Karpas-422 (cell line): ENCODE results near the gene PFN3. TPM values are rescaled to one million over a fixed set of nuclear protein-coding genes. Genes with fewer than 3 reads are reported as not detected.

ENCODE experiments used
- DNase-seq: peaks from one replicate; pipeline ENCODE4 v3.0.0-alpha.2; 2015
- H2AFZ ChIP-seq: fragments of 200-600 bp; sonication (generic); 2 replicates; pipeline ENCODE4 v1.6.1; 2014; ENCODE audit warnings: antibody characterized with exemption, low read length, mixed read lengths
- H3K27ac ChIP-seq: fragments of 200-600 bp; sonication (generic); 2 replicates; pipeline ENCODE4 v1.5.1; 2014; ENCODE audit warnings: mild to moderate bottlenecking, low read length, moderate library complexity
- H3K27me3 ChIP-seq: fragments of 200-600 bp; sonication (generic); 2 replicates; pipeline ENCODE4 v1.6.1; 2014; ENCODE audit warnings: low read length, mixed read lengths
- H3K36me3 ChIP-seq: fragments of 200-600 bp; sonication (generic); 2 replicates; pipeline ENCODE4 v1.6.1; 2014; ENCODE audit warnings: low read length, mixed read lengths; ENCODE audit not compliant: insufficient read depth
- H3K4me1 ChIP-seq: fragments of 200-600 bp; sonication (generic); 2 replicates; pipeline ENCODE4 v1.6.1; 2014; ENCODE audit warnings: mild to moderate bottlenecking, low read length, mixed read lengths
- H3K4me2 ChIP-seq: fragments of 200-600 bp; sonication (generic); 2 replicates; pipeline ENCODE4 v1.6.1; 2014; ENCODE audit warnings: low read length, low read depth, mild to moderate bottlenecking; ENCODE audit not compliant: poor library complexity, severe bottlenecking
- H3K4me3 ChIP-seq: fragments of 200-600 bp; sonication (generic); 2 replicates; pipeline ENCODE4 v1.5.1; 2014; ENCODE audit warnings: mild to moderate bottlenecking, antibody characterized with exemption, low read length, mixed read lengths
- H3K79me2 ChIP-seq: fragments of 200-600 bp; sonication (generic); 2 replicates; pipeline ENCODE4 v1.6.1; 2014; ENCODE audit warnings: mild to moderate bottlenecking, low read length, mixed read lengths
- H3K9ac ChIP-seq: fragments of 200-600 bp; sonication (generic); 2 replicates; pipeline ENCODE4 v1.6.0; 2014; ENCODE audit warnings: low read length
- H3K9me2 ChIP-seq: fragments of 200-600 bp; sonication (generic), shearing (Covaris generic); replicated peaks from 2 replicates; pipeline ENCODE4 v1.6.0; 2014; ENCODE audit warnings: mild to moderate bottlenecking, low read length, moderate library complexity; ENCODE audit not compliant: insufficient read depth
- H3K9me3 ChIP-seq: fragments of 300-700, 200-600 bp; sonication (generic); 2 replicates; pipeline ENCODE4 v1.6.1; 2014; ENCODE audit warnings: low read length, mixed read lengths
- H4K20me1 ChIP-seq: fragments of 200-600 bp; sonication (generic); 2 replicates; pipeline ENCODE4 v1.6.1; 2014; ENCODE audit warnings: mild to moderate bottlenecking, antibody characterized with exemption, low read length, low read depth; ENCODE audit not compliant: insufficient read depth
- total RNA-seq: library from RNA; depleted of rRNA; stranded (reverse); fragments of >200 nt; shearing (Covaris generic); gene quantifications from 2 replicates; pipeline ENCODE4 v1.2.3, GENCODE V29; 2014; ENCODE audit warnings: low replicate concordance

Gene PFN3
- total RNA-seq, 1 experiment from 2014 or later, result not detected

- H3K27me3 ChIP-seq, result no peaks in the 10 kb centered on the region
- H3K27ac ChIP-seq, result no peak overlapping the region
- H3K9me2 ChIP-seq, result no peaks in the 10 kb centered on the region
- no peaks in the 10 kb centered on the region for H4K20me1 ChIP-seq
- H3K9ac ChIP-seq, result no peak overlapping the region
- H2AFZ ChIP-seq, result no peak overlapping the region
- no peaks in the 10 kb centered on the region for H3K36me3 ChIP-seq
- H3K4me1 ChIP-seq, result peaks cover 3% of the 10 kb centered on the region; the same call in 1 of the 2 replicates
- no peak for DNase-seq
- no peaks in the 10 kb centered on the region for H3K9me3 ChIP-seq
- H3K4me3 ChIP-seq, result no peak overlapping the region
- H3K79me2 ChIP-seq, result no peaks in the 10 kb centered on the region
- H3K4me2 ChIP-seq, result no peak overlapping the region
These were observed 3.7 kb downstream of the PFN3 start for GRCh38 chr5:177396807-177397206.

GRCh38 chr5:177396078-177396477, 4.4 kb downstream of the PFN3 start:
- H3K27me3 ChIP-seq, result no peaks in the 10 kb centered on the region
- peaks cover 3% of the 10 kb centered on the region; the same call in 1 of the 2 replicates for H3K4me1 ChIP-seq
- no peaks in the 10 kb centered on the region for H4K20me1 ChIP-seq
- H3K9ac ChIP-seq, result no peak overlapping the region
- H3K4me3 ChIP-seq, result no peak overlapping the region
- no peaks in the 10 kb centered on the region for H3K9me2 ChIP-seq
- no peak overlapping the region for H3K4me2 ChIP-seq
- no peak for DNase-seq
- H2AFZ ChIP-seq, result no peak overlapping the region
- H3K9me3 ChIP-seq, result no peaks in the 10 kb centered on the region
- H3K27ac ChIP-seq, result no peak overlapping the region
- no peaks in the 10 kb centered on the region for H3K36me3 ChIP-seq
- no peaks in the 10 kb centered on the region for H3K79me2 ChIP-seq

- Histone ChIP-seq H3K4me2 (no peak overlapping the region), H2AFZ (no peak overlapping the region), H4K20me1 (no peaks in the 10 kb centered on the region), H3K79me2 (no peaks in the 10 kb centered on the region), H3K36me3 (no peaks in the 10 kb centered on the region), H3K4me3 (no peak overlapping the region), H3K4me1 (peaks cover 17% of the 10 kb centered on the region), H3K27ac (no peak overlapping the region), H3K9me3 (no peaks in the 10 kb centered on the region), H3K27me3 (no peaks in the 10 kb centered on the region), H3K9me2 (no peaks in the 10 kb centered on the region), H3K9ac (no peak overlapping the region)
- no peak for DNase-seq
These were observed 6.5 kb downstream of the PFN3 start for GRCh38 chr5:177393990-177394389.

DNA sequence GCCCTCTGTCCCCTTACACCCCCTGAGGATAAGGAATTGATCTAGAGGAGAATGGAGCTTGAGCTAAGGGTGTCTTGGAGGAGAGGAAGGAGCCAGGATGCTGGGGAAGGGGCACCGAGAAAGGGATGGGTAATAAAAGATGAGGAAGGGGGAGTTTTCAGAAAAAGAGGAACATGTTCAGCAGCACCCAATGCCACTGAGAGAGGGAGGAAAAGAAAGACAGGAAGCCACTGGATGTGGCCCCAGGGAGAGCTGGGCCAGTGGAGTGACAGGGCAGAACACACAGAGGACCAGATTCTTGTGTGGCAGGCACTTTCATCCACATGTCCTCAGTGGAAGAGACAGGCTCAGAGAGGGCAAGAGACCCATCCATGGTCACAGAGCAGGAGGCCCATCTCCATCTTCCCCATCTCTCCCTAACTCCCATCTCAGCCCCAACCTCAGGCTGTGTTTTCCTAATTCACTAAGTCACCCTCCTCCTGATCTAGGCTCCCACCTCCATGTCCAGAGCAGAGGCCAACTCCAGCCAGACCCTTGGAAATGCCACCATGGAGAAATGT, 7.2 kb downstream of the PFN3 start:
- no peaks in the 10 kb centered on the region for H3K36me3 ChIP-seq
- no peak overlapping the region for H2AFZ ChIP-seq
- no peak overlapping the region for H3K4me2 ChIP-seq

GRCh38 chr5:177392765-177393164, 7.7 kb downstream of the PFN3 start:
- Histone ChIP-seq H3K9me3 (no peaks in the 10 kb centered on the region), H3K36me3 (no peaks in the 10 kb centered on the region), H3K4me3 (no peak overlapping the region), H3K9ac (no peak overlapping the region), H4K20me1 (no peaks in the 10 kb centered on the region), H3K4me2 (no peak overlapping the region), H3K4me1 (peaks cover 29% of the 10 kb centered on the region), H3K27me3 (no peaks in the 10 kb centered on the region), H3K79me2 (no peaks in the 10 kb centered on the region), H3K9me2 (no peaks in the 10 kb centered on the region), H2AFZ (no peak overlapping the region), H3K27ac (no peak overlapping the region)
- DNase-seq, result no peak

More for the DNA sequence above, 7.2 kb downstream of the PFN3 start:
- Histone ChIP-seq H3K9me2 (no peaks in the 10 kb centered on the region), H3K9ac (no peak overlapping the region), H3K4me3 (no peak overlapping the region), H3K79me2 (no peaks in the 10 kb centered on the region), H3K27me3 (no peaks in the 10 kb centered on the region), H3K4me1 (peaks cover 24% of the 10 kb centered on the region), H3K9me3 (no peaks in the 10 kb centered on the region), H3K27ac (no peak overlapping the region), H4K20me1 (no peaks in the 10 kb centered on the region)
- no peak for DNase-seq

- Histone ChIP-seq H3K9ac (no peak overlapping the region), H3K4me3 (no peak overlapping the region), H2AFZ (no peak overlapping the region), H3K27ac (no peak overlapping the region), H3K4me2 (no peak overlapping the region), H3K9me2 (no peaks in the 10 kb centered on the region), H3K27me3 (no peaks in the 10 kb centered on the region), H3K79me2 (no peaks in the 10 kb centered on the region), H3K36me3 (no peaks in the 10 kb centered on the region), H3K4me1 (peaks cover 35% of the 10 kb centered on the region), H3K9me3 (no peaks in the 10 kb centered on the region), H4K20me1 (no peaks in the 10 kb centered on the region)
- peak; percentile 96 for DNase-seq
These were observed 9.8 kb downstream of the PFN3 start for GRCh38 chr5:177390363-177391300.

DNA sequence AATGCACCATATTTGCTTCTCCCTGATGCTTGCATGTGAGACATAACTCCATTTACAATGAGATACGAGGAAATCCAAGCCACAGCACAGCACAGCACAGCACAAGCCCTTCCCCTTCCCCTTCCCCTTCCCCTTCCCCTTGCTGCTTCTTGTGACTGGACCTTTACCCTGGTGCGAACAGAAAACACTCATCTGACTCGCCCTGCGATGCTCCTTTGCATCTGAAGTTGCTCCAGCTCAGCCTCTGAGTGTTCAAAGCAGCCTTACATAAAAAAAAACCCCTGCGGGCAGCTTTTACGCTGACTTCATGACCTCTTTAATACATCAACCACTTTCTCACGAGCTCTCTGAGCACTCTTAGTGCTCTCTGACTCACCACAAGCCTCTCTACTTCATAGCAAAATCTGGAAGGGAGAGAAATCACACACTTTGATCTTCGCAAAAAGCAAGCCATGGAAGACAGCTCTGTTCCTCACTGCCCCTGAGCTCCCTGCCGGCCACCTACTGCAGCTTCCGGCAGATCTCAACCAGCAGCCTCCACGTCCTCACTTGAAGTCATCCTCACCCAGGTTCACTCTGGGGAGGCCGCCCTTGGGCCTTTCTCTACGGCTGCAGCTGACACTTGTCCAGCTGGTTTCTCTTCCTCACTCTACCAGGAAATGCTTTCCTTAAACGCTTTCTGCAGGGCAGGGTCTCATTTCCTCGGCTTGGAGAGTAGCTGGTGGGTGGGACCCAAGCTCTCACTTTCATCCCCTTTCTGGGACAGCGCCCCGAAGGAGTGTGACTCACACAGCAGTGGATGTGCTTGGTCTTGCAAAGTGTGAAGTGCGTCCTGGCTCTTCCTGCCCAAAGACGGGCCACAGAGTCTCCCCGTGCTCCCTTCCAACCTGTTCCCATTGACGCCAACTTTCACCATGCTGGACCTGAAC, 11.0 kb downstream of the PFN3 start:
- Histone ChIP-seq H4K20me1 (no peaks in the 10 kb centered on the region), H3K27me3 (no peaks in the 10 kb centered on the region), H2AFZ (peak overlapping the region; percentile 37; the same call in 1 of the 2 replicates), H3K27ac (no peak overlapping the region), H3K4me2 (peak overlapping the region; percentile 37), H3K9me2 (no peaks in the 10 kb centered on the region), H3K79me2 (no peaks in the 10 kb centered on the region), H3K4me3 (no peak overlapping the region), H3K9ac (peak overlapping the region; percentile 37), H3K36me3 (no peaks in the 10 kb centered on the region), H3K9me3 (no peaks in the 10 kb centered on the region), H3K4me1 (peaks cover 35% of the 10 kb centered on the region)
- peak; percentile 65 for DNase-seq
